ENCODE data around the gene TMEM63B.

The TMEM63B gene

GRCh38 chr6:44145839-44146238 lies 18.5 kb downstream of the TMEM63B start:
- no peak for DNase-seq

- no peak for DNase-seq
Measured at GRCh38 chr6:44146685-44147084, 19.3 kb downstream of the TMEM63B start.

GRCh38 chr6:44147256-44147655 lies 19.9 kb downstream of the TMEM63B start:
- no peak for DNase-seq

GRCh38 chr6:44148306-44148705 lies 21.0 kb downstream of the TMEM63B start:
- DNase-seq, result no peak

- DNase-seq, result no peak
Measured at GRCh38 chr6:44149369-44150012, 22.1 kb downstream of the TMEM63B start.

- no peak for DNase-seq
Measured at GRCh38 chr6:44150317-44150917, 23.1 kb downstream of the TMEM63B start.

GRCh38 chr6:44151348-44152108 lies 24.2 kb downstream of the TMEM63B start:
- DNase-seq, result no peak

GRCh38 chr6:44152109-44152461 lies 24.7 kb downstream of the TMEM63B start:
- DNase-seq, result no peak

GRCh38 chr6:44152533-44152932 lies 25.2 kb downstream of the TMEM63B start:
- DNase-seq, result no peak

- DNase-seq, result no peak
Measured at GRCh38 chr6:44154067-44154466, 26.7 kb downstream of the TMEM63B start.

GRCh38 chr6:44156494-44157151 lies 29.3 kb downstream of the TMEM63B start:
- DNase-seq, result no peak

- no peak for DNase-seq
Measured at GRCh38 chr6:44157152-44157521, 29.8 kb downstream of the TMEM63B start.

- no peak for DNase-seq
Measured at GRCh38 chr6:44158770-44159228, 31.4 kb downstream of the TMEM63B start, which contains the start of gene CAPN11. CAPN11 (plus strand) TSS chr6:44158820; CDS start chr6:44158849, 29 bp downstream.

- peak; percentile 87 for DNase-seq
Measured at GRCh38 chr6:44161997-44162338, 34.6 kb downstream of the TMEM63B start.

GRCh38 chr6:44162876-44163625 lies 35.7 kb downstream of the TMEM63B start:
- no peak for DNase-seq

- no peak for DNase-seq
Measured at GRCh38 chr6:44166116-44166515, 38.8 kb downstream of the TMEM63B start.

- no peak for DNase-seq
Measured at GRCh38 chr6:44166591-44167184, 39.3 kb downstream of the TMEM63B start.

GRCh38 chr6:44167567-44167966 lies 40.2 kb downstream of the TMEM63B start:
- no peak for DNase-seq

GRCh38 chr6:44169154-44169553 lies 41.8 kb downstream of the TMEM63B start:
- no peak for DNase-seq

- DNase-seq, result no peak
Measured at GRCh38 chr6:44169886-44170570, 42.7 kb downstream of the TMEM63B start.

GRCh38 chr6:44171899-44172546 lies 44.7 kb downstream of the TMEM63B start:
- DNase-seq, result no peak
